SIG-M5 treated with dmso at 0.1 percent for 504 hours (cell line): ENCODE results near the gene CTNNA3.
A peak's percentile ranks its signal among the peaks of the same experiment; 100 is the strongest.

Source experiments
- DNase-seq: peaks from one replicate; lab custom pipeline; 2025; ENCODE audit not compliant: unreplicated experiment; lab: John Stamatoyannopoulos, UW

Gene CTNNA3

GRCh38 chr10:66183028-66183427, 1513.0 kb downstream of the CTNNA3 start:
- no peak for DNase-seq

- peak; percentile 60 for DNase-seq
Observed at GRCh38 chr10:66180581-66181318, 1515.2 kb downstream of the CTNNA3 start.

DNA sequence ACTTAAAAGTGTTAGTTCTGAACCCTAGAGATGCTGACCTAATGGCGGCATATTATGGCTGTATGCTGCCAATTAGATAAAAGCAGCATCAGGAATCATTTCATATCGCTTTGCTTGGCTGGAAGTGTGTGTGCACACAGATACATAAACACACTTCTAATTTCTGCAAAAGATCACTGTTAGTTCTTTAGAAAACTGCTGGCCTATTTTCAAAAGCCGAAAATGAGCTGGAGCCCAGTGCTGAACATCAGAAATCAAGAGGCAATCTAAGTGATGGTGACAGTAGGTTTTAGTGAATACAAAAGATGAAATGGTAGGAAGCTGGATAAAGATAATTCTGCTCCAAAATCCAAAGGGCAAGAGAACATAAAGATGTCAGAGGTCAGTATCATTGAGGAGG, 1516.0 kb downstream of the CTNNA3 start:
- DNase-seq: no peak

DNA sequence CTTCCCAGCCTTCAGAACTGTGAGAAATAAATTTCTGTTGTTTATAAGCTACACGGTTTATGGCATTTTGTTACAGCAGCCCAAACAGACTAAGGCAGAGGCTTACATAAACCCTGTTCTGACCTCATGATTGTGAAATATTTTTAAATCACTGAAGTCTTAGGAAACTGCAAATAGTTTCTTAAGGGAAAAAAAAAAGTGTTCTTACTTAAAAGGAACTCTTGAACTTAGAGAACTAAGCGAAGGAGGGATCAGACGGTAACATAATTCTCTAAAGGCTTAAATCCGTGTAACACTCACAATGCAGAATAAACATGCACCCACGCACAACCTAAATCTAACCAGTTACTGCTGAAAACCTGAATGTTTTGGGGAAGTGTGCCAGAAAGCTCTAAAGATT, 1519.2 kb downstream of the CTNNA3 start:
- no peak for DNase-seq

DNA sequence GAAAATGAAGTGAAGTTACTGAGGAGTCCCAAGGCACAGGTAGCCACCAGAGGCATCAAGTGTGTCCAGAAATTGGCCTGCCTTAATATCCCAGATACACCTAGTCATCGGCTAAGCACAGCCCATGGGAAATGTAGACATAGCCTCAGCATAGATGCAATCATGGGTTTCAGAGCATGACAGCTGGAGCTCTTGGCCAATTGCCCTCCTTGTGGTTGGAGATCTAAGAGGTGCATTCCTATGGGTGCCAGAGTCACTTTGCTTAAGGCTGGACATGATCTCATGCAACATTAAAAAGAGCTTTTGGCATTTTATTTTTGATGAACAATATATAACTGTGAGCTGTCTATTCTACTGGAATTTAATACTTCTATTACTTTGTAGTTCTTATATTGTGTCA, 1528.2 kb downstream of the CTNNA3 start:
- no peak for DNase-seq

- no peak for DNase-seq
Observed at GRCh38 chr10:66162560-66163143, 1533.3 kb downstream of the CTNNA3 start.

GRCh38 chr10:66151346-66151745, 1544.6 kb downstream of the CTNNA3 start:
- DNase-seq: no peak

DNA sequence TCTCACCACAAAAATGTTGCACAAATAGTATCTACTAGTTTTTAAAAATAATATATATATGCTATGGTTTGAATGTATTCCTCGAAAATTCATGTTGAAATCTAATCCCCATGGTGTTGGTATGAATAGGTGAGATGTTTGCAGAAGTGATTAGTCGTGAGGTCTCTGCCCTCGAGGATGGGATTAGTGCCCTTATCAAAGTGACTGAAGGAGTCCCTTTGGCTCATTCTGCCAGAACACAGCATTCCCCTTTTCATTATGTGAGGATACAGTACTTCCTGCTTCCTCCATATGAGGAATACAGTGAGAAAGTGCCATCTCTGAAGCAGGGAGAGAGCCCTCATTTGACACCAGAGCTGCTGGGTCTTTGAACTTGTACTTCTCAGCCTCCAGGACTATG, 1547.7 kb downstream of the CTNNA3 start:
- no peak for DNase-seq

DNA sequence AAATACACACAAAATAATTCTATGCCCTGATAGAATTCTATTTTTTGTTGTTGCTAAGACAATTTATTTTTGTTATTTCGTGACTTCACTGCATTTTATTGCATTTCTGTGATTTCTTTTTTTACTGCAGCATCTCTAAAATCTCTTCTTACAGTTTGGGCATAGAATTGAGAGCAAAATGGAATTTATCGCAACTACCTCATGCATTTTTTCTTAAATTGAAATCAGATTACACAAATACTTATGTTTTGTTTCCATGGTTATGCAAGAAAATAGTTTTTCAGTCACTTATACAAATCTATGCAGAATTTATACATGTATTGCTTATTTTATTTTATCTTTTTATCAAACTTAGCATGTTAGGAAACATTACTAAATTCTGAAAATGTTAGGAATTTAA, 1552.0 kb downstream of the CTNNA3 start:
- no peak for DNase-seq

DNA sequence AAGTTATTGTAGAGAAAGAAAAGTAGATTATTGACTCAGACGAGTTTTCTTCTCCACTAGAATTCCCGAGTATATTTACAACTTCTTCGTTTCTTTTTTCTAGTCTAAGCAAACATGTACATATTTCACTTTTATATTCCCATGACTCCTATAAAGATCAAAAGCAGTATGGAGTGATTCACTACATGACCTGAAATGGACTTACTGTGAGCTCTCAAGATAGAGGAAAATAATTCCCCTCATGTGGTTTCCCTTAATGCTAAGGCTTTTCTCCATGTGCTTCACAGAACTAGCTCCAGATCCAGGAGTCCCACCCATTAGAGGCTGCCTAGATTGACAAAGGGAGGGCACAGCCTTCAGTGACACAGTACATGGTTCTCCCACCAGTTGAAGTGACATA, 1593.2 kb downstream of the CTNNA3 start:
- no peak for DNase-seq

DNA sequence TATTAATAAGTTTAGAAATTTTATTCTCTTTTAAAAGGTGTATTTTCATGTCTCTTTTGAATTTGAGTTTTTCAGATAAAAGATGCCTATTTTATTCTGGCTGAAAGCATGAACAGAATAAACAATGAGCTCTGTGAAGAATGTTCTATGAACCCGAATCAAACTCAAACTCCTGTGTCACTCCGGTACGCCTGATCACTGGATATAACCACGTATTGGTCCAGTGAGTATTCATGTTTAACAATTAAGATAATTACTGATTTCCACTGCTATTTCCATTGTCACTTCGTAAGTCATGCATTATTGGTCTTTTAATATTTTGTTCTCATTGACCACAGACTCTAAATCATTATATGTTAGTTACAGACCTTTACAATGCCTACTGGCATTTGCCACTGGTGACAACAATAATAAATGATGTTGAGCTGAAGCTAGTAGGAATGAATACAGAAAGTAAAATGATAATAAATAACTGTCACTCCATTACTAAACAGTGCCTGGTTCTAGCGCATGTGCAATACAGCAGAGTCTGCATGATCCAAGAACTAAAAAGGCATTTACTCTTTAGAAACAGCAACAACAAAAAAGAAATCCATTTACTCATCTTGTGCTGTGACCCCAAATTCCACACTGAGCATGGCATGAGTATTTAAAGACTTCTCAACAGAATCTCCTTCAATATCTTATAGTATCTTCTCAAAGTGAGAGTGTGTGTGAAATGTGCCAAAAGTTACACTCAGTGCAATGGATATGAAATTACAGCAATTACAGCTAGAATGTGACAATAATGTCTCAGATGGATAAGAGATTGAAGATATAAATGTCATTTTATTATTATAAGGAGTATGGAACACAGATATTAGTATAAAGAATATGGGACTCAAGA, 1597.2 kb downstream of the CTNNA3 start:
- DNase-seq: no peak

DNA sequence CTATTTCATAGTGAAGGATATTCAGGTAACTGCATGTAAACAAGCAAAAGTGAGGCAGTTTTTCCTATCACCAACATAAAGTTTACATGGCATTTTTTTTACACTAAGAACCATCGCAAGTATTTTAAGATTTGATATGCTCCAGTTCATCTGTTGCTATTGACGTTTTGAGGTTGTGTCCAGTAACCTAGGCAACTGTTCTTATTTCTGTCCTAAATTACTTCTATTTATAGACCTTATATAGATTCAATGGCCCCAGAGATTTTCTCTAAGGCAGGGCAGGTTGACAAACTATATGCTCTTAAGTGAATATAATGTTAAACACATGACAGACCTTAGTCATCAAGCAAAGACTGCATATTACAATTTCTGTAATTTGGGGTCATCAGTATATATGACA, 1600.4 kb downstream of the CTNNA3 start:
- DNase-seq: no peak

GRCh38 chr10:66085906-66086305, 1610.1 kb downstream of the CTNNA3 start:
- DNase-seq: no peak

GRCh38 chr10:66071907-66072306, 1624.1 kb downstream of the CTNNA3 start:
- no peak for DNase-seq

- DNase-seq: no peak
Observed at GRCh38 chr10:66058594-66058993, 1637.4 kb downstream of the CTNNA3 start.

DNA sequence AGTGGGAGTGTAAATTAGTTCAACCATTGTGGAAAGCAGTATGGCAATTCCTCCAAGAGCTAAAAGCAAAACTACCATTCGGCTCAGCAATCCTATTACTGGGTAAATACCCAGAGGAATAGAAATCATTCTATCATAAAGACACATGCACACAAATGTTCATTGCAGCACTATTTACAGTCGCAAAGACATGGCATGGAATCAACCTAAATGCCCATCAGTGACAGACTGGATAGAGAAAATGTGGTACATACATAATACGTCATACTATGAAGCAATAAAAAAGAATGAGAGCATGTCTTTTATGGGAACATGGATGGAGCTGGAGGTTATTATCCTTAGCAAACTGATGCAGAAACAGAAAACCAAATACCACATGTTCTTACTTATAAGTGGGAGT, 1646.7 kb downstream of the CTNNA3 start:
- DNase-seq: no peak

- no peak for DNase-seq
Observed at GRCh38 chr10:66045859-66046258, 1650.1 kb downstream of the CTNNA3 start.

DNA sequence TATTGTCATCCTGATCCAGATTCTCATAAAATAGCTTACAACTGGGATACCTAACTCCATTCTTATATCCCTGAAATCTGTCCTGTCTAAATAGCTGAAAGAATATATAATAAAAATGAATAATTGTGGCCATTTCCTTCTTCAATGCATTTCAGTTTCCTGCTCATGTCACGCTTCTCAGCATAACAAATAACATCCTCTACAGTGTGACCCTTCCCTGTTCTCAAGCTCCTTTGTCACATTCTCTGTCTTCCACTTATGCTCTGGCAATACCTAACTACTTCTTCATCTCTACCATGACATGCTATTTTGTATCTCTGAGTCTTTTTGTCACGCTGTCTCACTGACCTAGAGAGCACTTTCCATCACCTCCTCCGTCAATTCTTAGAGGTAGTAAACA, 1654.2 kb downstream of the CTNNA3 start:
- DNase-seq: no peak

DNA sequence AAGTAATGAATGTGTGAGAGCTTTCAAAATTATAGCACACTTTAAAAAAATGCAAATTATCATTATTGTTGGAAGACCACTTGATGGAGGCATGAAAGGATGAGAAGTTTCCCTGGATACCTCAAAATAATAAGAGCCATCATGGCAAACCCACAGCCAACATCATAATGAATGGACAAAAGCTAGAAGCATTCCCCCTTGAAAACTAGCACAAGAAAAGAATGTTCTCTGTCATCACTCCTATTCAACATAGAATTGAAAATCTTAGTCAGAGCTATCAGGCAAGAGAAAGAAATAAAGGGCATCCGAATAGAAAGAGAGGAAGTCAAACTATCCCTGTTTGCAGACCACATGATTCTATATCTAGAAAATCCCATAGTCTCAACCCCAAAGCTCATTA, 1657.4 kb downstream of the CTNNA3 start:
- DNase-seq: no peak

DNA sequence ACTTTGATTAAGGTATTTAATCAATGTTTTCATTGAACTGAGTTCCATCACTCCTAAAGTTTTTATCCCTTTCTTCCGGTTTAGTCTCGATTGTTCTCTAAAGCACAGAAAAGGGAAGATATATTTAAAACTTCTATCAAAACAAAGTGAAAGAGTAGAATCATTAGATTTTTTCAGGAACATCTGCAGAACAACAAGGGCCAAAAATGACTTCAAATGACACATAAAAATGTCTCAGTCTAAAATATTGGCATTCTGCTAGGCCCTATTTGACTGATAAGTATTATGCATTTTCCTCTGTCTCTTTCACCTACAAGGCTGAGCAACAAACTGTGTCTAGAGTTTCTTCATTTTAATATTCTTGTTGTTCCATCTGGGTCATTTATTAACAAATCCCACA, 1669.7 kb downstream of the CTNNA3 start:
- no peak for DNase-seq

GRCh38 chr10:66025186-66025585, 1670.8 kb downstream of the CTNNA3 start:
- no peak for DNase-seq

DNA sequence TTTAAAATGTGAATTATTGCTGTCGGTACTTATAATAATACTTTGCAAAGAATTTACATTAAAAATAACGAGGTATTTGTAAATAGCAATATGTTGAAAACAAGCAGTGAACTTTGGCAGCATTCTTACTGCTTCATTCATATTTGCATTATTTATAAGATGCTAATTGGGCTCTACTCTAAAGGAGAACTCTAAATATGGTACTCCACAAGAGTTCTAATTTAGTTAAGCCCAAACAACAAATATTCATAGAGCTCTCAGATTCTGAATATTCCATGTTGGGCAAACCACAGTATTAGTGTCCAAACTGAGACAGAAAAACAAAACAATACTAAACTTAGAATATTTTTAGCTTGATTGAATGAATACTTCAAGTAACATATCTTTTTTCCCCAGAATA, 1674.6 kb downstream of the CTNNA3 start:
- DNase-seq: no peak
